IMR-90 (cell line): ENCODE data around the gene TDRKH. TPM values are rescaled to one million over a fixed set of nuclear protein-coding genes. Genes with fewer than 3 reads are reported as not detected.

Source experiments
- ATAC-seq: fragments of 200-7000 bp; cut with Tn5 transposase; 2 replicates; pipeline ENCODE4 v1.9.1; 2020; ENCODE audit warnings: low read depth, mild to moderate bottlenecking, moderate library complexity
- BruUV-seq: library from RNA; stranded (reverse); fragments of 400-500 nt; replicated peaks from 2 replicates; lab custom pipeline; 2021; lab: Mats Ljungman, UMichigan
- CTCF ChIA-PET: fragments of 300-600 bp; formaldehyde crosslinking; extraction: SDS; loops from one replicate; lab custom pipeline; 2021; ENCODE audit warnings: antibody characterized with exemption; lab: Yijun Ruan, JAX
- POLR2A ChIA-PET: fragments of 300-600 bp; sonication (Branson Sonifier 250); formaldehyde crosslinking; loops from one replicate; lab custom pipeline; 2022; ENCODE audit warnings: antibody characterized with exemption; ENCODE audit not compliant: unreplicated experiment; lab: Charles Lee
- DNase-seq: peaks from one replicate; pipeline ENCODE4 v3.0.0; 2013
- H2AFZ ChIP-seq: replicated peaks from 2 replicates; pipeline ENCODE3; 2013; ENCODE audit warnings: low read length, mild to moderate bottlenecking; ENCODE audit not compliant: poor library complexity
- H2AK5ac ChIP-seq: 2 replicates; pipeline ENCODE4 v1.6.1; 2013; ENCODE audit warnings: low read depth, low read length, inconsistent platforms
- H2AK9ac ChIP-seq: replicated peaks from 2 replicates; pipeline ENCODE3; 2013; ENCODE audit warnings: mild to moderate bottlenecking, low read depth, low read length, moderate library complexity; ENCODE audit not compliant: poor library complexity
- H2BK120ac ChIP-seq: 2 replicates; pipeline ENCODE4 v1.6.1; 2013; ENCODE audit warnings: low read depth, low read length, inconsistent platforms
- H2BK15ac ChIP-seq: 3 replicates; pipeline ENCODE4 v1.6.1; 2013; ENCODE audit warnings: low read depth, low read length, inconsistent platforms
- H2BK20ac ChIP-seq: 2 replicates; pipeline ENCODE4 v1.6.1; 2013; ENCODE audit warnings: low read depth, mild to moderate bottlenecking, inconsistent platforms, low read length, moderate library complexity
- H2BK5ac ChIP-seq: 2 replicates; pipeline ENCODE4 v1.6.1; 2013; ENCODE audit warnings: mild to moderate bottlenecking, low read depth, low read length, inconsistent platforms; ENCODE audit not compliant: poor library complexity, severe bottlenecking
- H3K14ac ChIP-seq: replicated peaks from 2 replicates; pipeline ENCODE4 v1.6.1; 2013; ENCODE audit warnings: low read depth, low read length, inconsistent platforms
- H3K18ac ChIP-seq: 2 replicates; pipeline ENCODE4 v1.6.1; 2013; ENCODE audit warnings: low read depth, low read length, control low read depth
- H3K23ac ChIP-seq: 2 replicates; pipeline ENCODE4 v1.6.1; 2013; ENCODE audit warnings: low read depth, low read length, inconsistent platforms
- H3K27ac ChIP-seq: 2 replicates; pipeline ENCODE4 v1.5.1; 2013; ENCODE audit warnings: mild to moderate bottlenecking, control low read depth, low read length; ENCODE audit not compliant: insufficient read depth
- H3K27me3 ChIP-seq: 2 replicates; pipeline ENCODE4 v1.6.1; 2013; ENCODE audit warnings: low read length; ENCODE audit not compliant: control insufficient read depth, insufficient read depth
- H3K36me3 ChIP-seq: 2 replicates; pipeline ENCODE4 v1.6.1; 2013; ENCODE audit warnings: low read length, mixed read lengths; ENCODE audit not compliant: control insufficient read depth, insufficient read depth
- H3K4ac ChIP-seq: 2 replicates; pipeline ENCODE4 v1.6.1; 2013; ENCODE audit warnings: low read depth, low read length, inconsistent platforms
- H3K4me1 ChIP-seq: 2 replicates; pipeline ENCODE4 v1.6.1; 2013; ENCODE audit warnings: low read length, mixed read lengths; ENCODE audit not compliant: control insufficient read depth, insufficient read depth
- H3K4me2 ChIP-seq: 2 replicates; pipeline ENCODE4 v1.6.1; 2013; ENCODE audit warnings: low read depth, mild to moderate bottlenecking, control low read depth, low read length, moderate library complexity
- H3K4me3 ChIP-seq: 2 replicates; pipeline ENCODE4 v1.5.1; 2013; ENCODE audit warnings: low read depth, mild to moderate bottlenecking, control low read depth, low read length, moderate library complexity; ENCODE audit not compliant: insufficient read depth
- H3K56ac ChIP-seq: 2 replicates; pipeline ENCODE4 v1.6.1; 2013; ENCODE audit warnings: low read length, inconsistent platforms; ENCODE audit not compliant: insufficient read depth; ENCODE audit errors: extremely low read depth
- H3K79me1 ChIP-seq, 2 experiments: 2 replicates each; pipeline ENCODE4 v1.6.1; 2013; ENCODE audit warnings: low read length in 2 of 2, inconsistent platforms in 1 of 2, low read depth in 1 of 2
- H3K9ac ChIP-seq: 2 replicates; pipeline ENCODE4 v1.6.1; 2013; ENCODE audit warnings: low read depth, low read length, control low read depth
- H3K9me1 ChIP-seq: 2 replicates; pipeline ENCODE4 v1.6.1; 2013; ENCODE audit warnings: low read length, inconsistent platforms; ENCODE audit not compliant: insufficient read depth
- H3K9me3 ChIP-seq: 2 replicates; pipeline ENCODE4 v1.6.1; 2013; ENCODE audit warnings: low read length; ENCODE audit not compliant: control insufficient read depth, insufficient read depth
- H4K20me1 ChIP-seq: 2 replicates; pipeline ENCODE4 v1.6.1; 2013; ENCODE audit warnings: low read length, inconsistent platforms; ENCODE audit not compliant: insufficient read depth
- H4K5ac ChIP-seq: 2 replicates; pipeline ENCODE4 v1.6.1; 2013; ENCODE audit warnings: mild to moderate bottlenecking, low read depth, low read length, control low read depth
- H4K8ac ChIP-seq, 2 experiments: 2 replicates each; pipeline ENCODE4 v1.6.1; 2013; ENCODE audit warnings: low read depth in 2 of 2, low read length in 2 of 2, control low read depth in 1 of 2, inconsistent platforms in 1 of 2
- H4K91ac ChIP-seq: 2 replicates; pipeline ENCODE4 v1.6.1; 2013; ENCODE audit warnings: low read depth, low read length, inconsistent platforms; ENCODE audit not compliant: insufficient read depth
- BHLHE40 ChIP-seq: fragments of 150-350 bp; IDR thresholded peaks from 2 replicates; pipeline ENCODE4 v1.6.1; 2016; ENCODE audit warnings: mild to moderate bottlenecking, low read depth, low read length
- CEBPB ChIP-seq: IDR thresholded peaks from 2 replicates; pipeline ENCODE4 v1.6.1; 2012; ENCODE audit warnings: low read depth, low read length, improper control_type of control experiment
- CHD1 ChIP-seq: IDR thresholded peaks from 2 replicates; pipeline ENCODE4 v1.6.1; 2012; ENCODE audit warnings: low read depth, low read length, improper control_type of control experiment
- CTCF ChIP-seq: conservative IDR thresholded peaks from 2 replicates; pipeline ENCODE4 v1.5.1; 2012; ENCODE audit warnings: mild to moderate bottlenecking, low read depth, low read length, improper control_type of control experiment
- ELK1 ChIP-seq: fragments of 150-350 bp; IDR thresholded peaks from 2 replicates; pipeline ENCODE4 v1.6.1; 2016; ENCODE audit warnings: low read depth, mild to moderate bottlenecking, low read length, moderate library complexity, borderline replicate concordance
- FOS ChIP-seq: fragments of 150-350 bp; IDR thresholded peaks from 2 replicates; pipeline ENCODE4 v1.6.1; 2016; ENCODE audit warnings: low read depth, low read length
- MAFK ChIP-seq: IDR thresholded peaks from 2 replicates; pipeline ENCODE4 v1.6.1; 2012; ENCODE audit warnings: low read depth, low read length, improper control_type of control experiment
- MAZ ChIP-seq: IDR thresholded peaks from 2 replicates; pipeline ENCODE4 v1.6.1; 2012; ENCODE audit warnings: low read depth, mild to moderate bottlenecking, low read length, improper control_type of control experiment, moderate library complexity, borderline replicate concordance
- MXI1 ChIP-seq: IDR thresholded peaks from 2 replicates; pipeline ENCODE4 v1.6.1; 2012; ENCODE audit warnings: low read depth, mild to moderate bottlenecking, low read length, moderate library complexity, borderline replicate concordance
- NFE2L2 ChIP-seq: fragments of 150-350 bp; IDR thresholded peaks from 2 replicates; pipeline ENCODE4 v1.6.1; 2016; ENCODE audit warnings: low read depth, mild to moderate bottlenecking, low read length
- POLR2A ChIP-seq: IDR thresholded peaks from 2 replicates; pipeline ENCODE4 v1.6.1; 2012; ENCODE audit warnings: mild to moderate bottlenecking, low read depth, low read length
- RAD21 ChIP-seq: IDR thresholded peaks from 2 replicates; pipeline ENCODE4 v1.6.1; 2012; ENCODE audit warnings: low read length, improper control_type of control experiment
- RCOR1 ChIP-seq: IDR thresholded peaks from 2 replicates; pipeline ENCODE4 v1.6.1; 2012; ENCODE audit warnings: mild to moderate bottlenecking, low read length, improper control_type of control experiment; ENCODE audit not compliant: insufficient replicate concordance
- RFX5 ChIP-seq: IDR thresholded peaks from 2 replicates; pipeline ENCODE4 v1.8.0; 2012; ENCODE audit warnings: low read depth, mild to moderate bottlenecking, low read length, moderate library complexity
- SMC3 ChIP-seq: fragments of 150-350 bp; IDR thresholded peaks from 2 replicates; pipeline ENCODE4 v1.6.1; 2016; ENCODE audit warnings: low read depth, mild to moderate bottlenecking, antibody characterized with exemption, low read length, moderate library complexity
- WGBS, 2 experiments: methylation state at CpG; one replicate each; pipeline versions ENCODE4 v1.1.5 to v1.1.7; 2013; ENCODE audit warnings: missing lambda C conversion rate in 2 of 2; ENCODE audit not compliant: insufficient read length in 1 of 2; ENCODE audit errors: extremely low coverage in 2 of 2; 5-methylcytosine and 5-hydroxymethylcytosine counted together
- dilution Hi-C: fragments of 300-500 bp; cut with HindIII; formaldehyde crosslinking; loops from one replicate; pipeline ENCODE4 v1.14.3; 2018; ENCODE audit warnings: low sequenced_read_pairs; ENCODE audit not compliant: unreplicated experiment
- in situ Hi-C: fragments of 300-500 bp; cut with MboI; formaldehyde crosslinking; loops from 3 replicates; pipeline ENCODE4 v1.14.3; 2019; ENCODE audit warnings: low sequenced_read_pairs, inconsistent platforms, mixed read lengths
- intact Hi-C: fragments of 100-400 bp; cut with micrococcal nuclease; formaldehyde crosslinking; loops from 2 replicates; pipeline ENCODE4 v1.10.0; 2022
- polyA plus RNA-seq, 3 experiments: library from polyadenylated mRNA; depleted of rRNA; stranded (reverse); fragments of >200 nt; gene quantifications; 2 replicates each; pipeline ENCODE4 v1.2.3, GENCODE V29; 2012; ENCODE audit warnings: low replicate concordance in 1 of 3
- total RNA-seq: library from RNA; depleted of rRNA; stranded (reverse); fragments of >200 nt; gene quantifications from 2 replicates; pipeline ENCODE4 v1.2.3, GENCODE V29; 2012
- TF ChIP-seq, protein P1 (sequence below): fragments of 150-350 bp; IDR thresholded peaks from 2 replicates; pipeline ENCODE4 v1.6.1; 2017; ENCODE audit warnings: mild to moderate bottlenecking, antibody characterized with exemption, low read length, low read depth

Gene TDRKH
- total and polyA plus RNA-seq, 2 of the 4 experiments (the other 2 are of a cell fraction) = 1.2 to 2.2 TPM

- ATAC-seq (no peak), DNase-seq (no peak)
- H3K9ac ChIP-seq = no peak within 1 kb of the TSS
- no peaks in the 10 kb centered on the region for H3K79me1 ChIP-seq
- no peak within 1 kb of the TSS for H3K56ac ChIP-seq
- H4K5ac ChIP-seq = no peak within 1 kb of the TSS
- no peak within 1 kb of the TSS for H3K4ac ChIP-seq
- H2AK5ac ChIP-seq = no peak within 1 kb of the TSS
- intact Hi-C loops = no loop called here
- peaks cover 81% of the 10 kb centered on the region for H3K27me3 ChIP-seq
- no peak within 1 kb of the TSS for H2AFZ ChIP-seq
- dilution Hi-C loops = no loop called here
- no peak within 1 kb of the TSS for H3K27ac ChIP-seq
- no peak within 1 kb of the TSS for H2BK5ac ChIP-seq
- no peak within 1 kb of the TSS for H3K4me2 ChIP-seq
- no peak within 1 kb of the TSS for H2AK9ac ChIP-seq
- no peak within 1 kb of the TSS for H4K8ac ChIP-seq
- in situ Hi-C loops = no loop called here
- no TSS peak for BruUV-seq
- H3K9me3 ChIP-seq = no peaks in the 10 kb centered on the region
- H3K18ac ChIP-seq = no peak within 1 kb of the TSS
- H3K23ac ChIP-seq = no peak within 1 kb of the TSS
- ChIA-PET POLR2A (no interaction called here), CTCF (no interaction called here)
- H3K9me1 ChIP-seq = no peaks in the 10 kb centered on the region; the same call in 1 of the 2 replicates
- H3K4me1 ChIP-seq = no peaks in the 10 kb centered on the region
- H4K20me1 ChIP-seq = no peaks in the 10 kb centered on the region
- H3K36me3 ChIP-seq = no peaks in the 10 kb centered on the region
- no peak within 1 kb of the TSS for H2BK15ac ChIP-seq
- H2BK120ac ChIP-seq = no peak within 1 kb of the TSS
- no peak within 1 kb of the TSS for H2BK20ac ChIP-seq
- no peak within 1 kb of the TSS for H3K14ac ChIP-seq
- 41% methylated on average over 7 of the region's 12 CpGs; no CpG with 5 or more reads in 1 of the 2 experiments for WGBS, 2 experiments
- TF ChIP-seq RAD21 (no peak), BHLHE40 (no peak), SMC3 (no peak), ELK1 (no peak), RFX5 (no peak), POLR2A (no peak), FOS (no peak), CEBPB (no peak), CHD1 (no peak), MAFK (no peak), MXI1 (no peak), CTCF (no peak), RCOR1 (no peak), MAZ (no peak), NFE2L2 (no peak)
- TF ChIP-seq, protein P1, sequence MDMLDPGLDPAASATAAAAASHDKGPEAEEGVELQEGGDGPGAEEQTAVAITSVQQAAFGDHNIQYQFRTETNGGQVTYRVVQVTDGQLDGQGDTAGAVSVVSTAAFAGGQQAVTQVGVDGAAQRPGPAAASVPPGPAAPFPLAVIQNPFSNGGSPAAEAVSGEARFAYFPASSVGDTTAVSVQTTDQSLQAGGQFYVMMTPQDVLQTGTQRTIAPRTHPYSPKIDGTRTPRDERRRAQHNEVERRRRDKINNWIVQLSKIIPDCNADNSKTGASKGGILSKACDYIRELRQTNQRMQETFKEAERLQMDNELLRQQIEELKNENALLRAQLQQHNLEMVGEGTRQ = no peak
- no peak within 1 kb of the TSS for H4K91ac ChIP-seq
- H3K4me3 ChIP-seq = no peak within 1 kb of the TSS
Observed at GRCh38 chr1:151805066-151805820, 14.9 kb upstream of the TDRKH start, which contains the start of gene LINGO4. Gene LINGO4, minus strand, starts transcription at chr1:151805419. Its CDS starts 2,715 bp downstream, at chr1:151802704.
